Hematopoietic multipotent progenitor cell treated with erythropoietin and hydrocortisone succinate and interleukin-3 and kit ligand, for 6 days (in vitro differentiated cells): ENCODE results near the gene ARL14EPL.

Experiments used
- DNase-seq: peaks from one replicate; pipeline ENCODE4 v3.0.0-alpha.2; 2015

Gene ARL14EPL

DNA sequence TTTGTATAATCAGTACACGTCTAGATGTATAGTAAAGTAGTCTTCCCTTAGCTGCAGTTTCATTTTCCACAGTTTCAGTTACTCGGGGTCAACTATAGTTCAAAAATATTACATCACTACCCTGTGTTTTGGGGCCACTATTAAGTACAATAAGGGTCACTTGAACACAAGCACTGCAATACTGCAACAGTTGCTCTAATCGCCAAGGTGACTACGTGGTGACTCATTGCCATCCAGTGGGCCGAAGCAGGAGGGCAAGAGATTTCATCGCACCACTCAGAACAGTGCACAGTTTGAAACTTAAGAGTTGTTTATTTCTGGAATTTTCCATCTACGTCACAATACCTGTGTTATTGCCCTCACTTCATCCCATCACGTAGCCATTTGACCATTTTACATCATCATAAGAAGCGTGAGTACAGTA lies at the start of gene ARL14EPL:
ARL14EPL (plus strand) TSS at position 379 of the 424 bp plus-strand sequence. CDS start 18,994 bp downstream, outside the sequence.
- peak; percentile 8 for DNase-seq

DNA sequence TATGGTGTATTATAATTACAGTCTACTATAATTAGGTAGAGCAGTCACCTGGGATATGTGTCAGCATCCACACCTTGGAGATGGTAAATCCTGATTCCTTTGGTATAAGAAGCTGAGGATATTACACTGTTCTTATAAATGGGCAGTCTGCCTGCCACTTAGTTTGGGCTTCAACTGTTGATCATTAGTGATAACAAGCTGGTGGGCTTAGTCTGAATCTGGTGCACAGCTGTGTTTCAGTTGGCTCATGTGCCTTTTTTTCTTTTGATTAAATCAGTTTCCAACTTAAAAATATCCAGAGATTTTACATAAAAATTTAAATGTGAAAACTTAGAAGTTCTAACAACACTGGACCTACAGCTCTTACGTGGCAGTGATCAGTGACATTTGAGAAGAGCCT lies 48.8 kb upstream of the ARL14EPL start:
- DNase-seq: no peak

DNA sequence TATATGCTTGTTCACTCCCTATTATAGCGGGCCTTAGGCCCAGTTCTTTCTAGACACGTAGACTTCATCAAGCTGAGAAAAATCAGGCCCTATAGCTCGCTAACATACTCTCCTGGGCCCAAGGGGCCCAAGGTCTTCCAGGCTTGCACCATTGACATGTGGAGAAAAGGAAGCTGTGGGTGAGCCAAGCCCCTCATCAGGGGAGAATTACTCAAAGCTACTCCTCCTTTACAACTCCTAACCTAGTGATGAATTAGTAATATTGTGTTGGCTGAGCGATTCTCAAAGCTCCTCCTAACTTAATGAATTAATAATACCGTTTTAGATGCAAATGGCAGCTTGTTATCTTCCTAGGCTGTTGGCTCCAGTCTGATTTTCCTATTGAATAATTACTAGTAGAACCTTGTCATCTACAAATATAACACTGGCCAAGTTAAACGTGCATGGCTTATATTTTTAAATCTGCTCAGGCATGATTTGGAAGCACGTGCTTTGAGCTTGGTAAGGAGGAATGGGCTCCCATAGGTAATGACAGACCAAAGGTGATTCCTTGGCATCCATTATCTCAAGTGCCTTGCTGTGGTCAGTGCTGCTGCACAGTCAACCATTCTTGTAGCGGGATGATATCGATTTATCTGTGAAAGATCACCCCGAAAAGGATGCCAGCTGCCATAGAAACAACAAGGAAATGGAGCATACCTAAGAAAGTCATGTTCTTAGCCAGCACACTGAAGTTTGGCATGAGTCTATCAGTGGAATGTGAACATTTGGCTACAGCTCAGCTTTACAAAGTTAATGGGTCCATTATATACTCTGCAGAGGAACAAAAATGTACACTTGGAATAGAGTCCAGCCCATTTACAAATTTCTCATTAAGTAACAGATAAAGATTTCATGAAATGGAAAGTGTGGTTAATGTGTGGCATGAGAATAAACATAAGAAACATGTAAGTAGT lies 46.2 kb upstream of the ARL14EPL start:
- no peak for DNase-seq

DNA sequence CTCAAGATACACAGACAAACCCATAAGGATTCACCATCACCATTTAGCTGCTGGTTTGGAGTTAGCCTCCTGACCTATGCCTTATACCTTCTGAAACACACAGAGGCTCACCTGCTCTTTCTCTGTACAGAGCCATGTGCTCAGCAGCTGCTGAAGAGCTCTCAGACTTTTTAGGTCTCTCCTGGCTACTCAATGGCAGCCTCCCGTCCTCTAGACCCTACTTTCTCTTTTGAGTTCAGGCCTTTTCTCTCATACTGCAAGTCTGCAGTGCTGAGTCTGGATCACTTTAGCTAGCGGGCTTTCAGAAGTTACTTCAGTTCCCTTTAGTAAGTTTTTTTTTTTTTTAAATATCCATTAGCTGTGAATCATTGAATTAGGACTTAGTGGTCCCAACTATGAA lies 44.3 kb upstream of the ARL14EPL start:
- no peak for DNase-seq

DNA sequence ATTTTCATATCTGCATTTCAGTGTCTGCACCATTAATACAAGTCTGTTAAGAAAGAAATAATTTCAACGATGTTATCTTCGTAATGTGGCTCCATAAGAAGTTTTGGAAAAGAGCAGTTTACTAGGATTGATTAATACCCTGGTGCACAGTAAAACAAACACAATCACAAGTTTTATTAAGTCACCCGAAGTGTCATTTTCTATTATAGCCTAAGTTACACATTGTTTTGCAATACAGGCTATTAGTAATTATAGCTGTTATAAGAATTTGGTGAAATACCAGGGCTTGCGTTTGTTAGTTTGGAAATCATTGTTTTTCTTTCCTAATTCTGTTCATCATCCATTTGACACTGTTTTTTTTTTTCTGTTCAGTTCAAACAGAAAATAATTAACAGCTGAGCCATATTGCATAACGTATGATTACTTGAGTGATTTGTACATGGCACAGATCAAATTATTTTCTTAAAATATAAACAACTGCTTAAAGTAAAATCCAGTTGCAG lies 39.4 kb upstream of the ARL14EPL start:
- DNase-seq: no peak

DNA sequence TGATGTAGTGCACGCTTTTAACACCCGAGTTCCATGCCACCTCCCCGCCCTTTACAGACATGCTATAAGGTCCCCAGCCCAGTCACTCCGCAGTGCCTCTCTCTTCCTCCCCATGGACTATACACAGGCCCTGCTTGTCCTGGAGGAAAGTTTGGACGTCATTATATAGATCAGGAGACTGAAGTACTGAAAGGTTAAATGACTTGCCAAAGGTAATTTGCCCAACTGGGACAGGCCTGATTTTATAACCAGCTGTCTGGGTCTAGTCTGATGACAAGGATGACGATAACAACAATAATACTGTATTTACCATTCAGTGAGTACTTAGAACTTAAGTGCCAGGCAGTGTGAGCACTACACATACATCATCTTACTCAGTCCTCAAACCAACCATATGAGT lies 36.9 kb upstream of the ARL14EPL start:
- DNase-seq: no peak

DNA sequence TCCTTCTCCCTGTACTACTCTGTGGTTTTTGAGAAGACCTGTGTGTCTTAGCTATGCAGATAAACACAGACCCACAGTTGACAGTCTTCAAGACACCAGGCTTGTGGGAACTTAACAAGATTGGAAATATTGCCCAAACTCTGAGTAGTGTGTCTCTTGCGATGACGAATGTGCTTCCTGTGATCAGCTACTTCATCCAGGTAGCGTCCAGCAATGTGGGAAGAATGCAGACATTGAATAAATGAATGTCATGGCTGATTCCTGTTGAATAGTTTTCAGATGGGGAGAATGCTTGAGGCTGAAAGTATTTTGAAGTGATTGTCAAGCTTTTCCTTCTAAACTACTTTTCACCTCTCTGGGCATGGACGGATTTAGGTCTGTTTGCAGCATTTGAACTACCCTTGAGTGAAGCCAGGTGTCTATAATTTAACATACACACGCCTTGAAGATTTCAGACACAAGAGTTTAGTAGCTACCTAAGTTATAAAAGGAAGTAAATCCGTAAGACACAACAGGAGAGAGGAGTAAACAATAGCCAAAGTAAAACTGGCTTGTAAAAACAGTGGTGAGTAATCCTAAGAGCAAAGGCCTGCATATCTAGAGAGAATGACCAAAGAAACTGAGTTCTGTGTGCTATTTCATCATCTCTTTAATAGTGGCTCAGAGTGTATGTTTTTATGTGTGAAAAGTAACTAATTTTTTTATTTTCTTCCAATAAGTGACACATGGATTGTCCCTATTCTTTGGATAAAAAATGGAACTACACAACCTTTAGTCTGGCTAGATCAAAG lies 30.0 kb upstream of the ARL14EPL start:
- no peak for DNase-seq

DNA sequence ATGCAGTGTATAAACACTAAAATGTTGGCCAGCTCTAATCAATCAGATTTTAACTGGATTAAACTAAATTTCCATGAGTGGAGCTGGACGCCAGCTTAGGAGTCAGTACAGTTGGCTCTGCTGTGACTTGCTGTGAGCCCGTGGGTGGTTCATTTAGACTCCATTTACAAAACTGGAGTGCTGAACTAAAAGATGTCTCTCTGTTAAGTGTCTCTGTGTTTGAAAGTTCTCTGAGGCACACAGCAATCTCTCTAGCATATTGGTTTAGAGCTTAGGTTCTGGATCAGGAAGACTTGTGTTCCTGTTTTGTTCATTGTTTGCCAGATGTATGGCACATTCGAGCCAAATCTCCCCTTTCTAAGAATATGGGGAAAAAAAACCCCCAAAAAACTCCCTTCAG lies 28.0 kb upstream of the ARL14EPL start:
- DNase-seq: no peak

DNA sequence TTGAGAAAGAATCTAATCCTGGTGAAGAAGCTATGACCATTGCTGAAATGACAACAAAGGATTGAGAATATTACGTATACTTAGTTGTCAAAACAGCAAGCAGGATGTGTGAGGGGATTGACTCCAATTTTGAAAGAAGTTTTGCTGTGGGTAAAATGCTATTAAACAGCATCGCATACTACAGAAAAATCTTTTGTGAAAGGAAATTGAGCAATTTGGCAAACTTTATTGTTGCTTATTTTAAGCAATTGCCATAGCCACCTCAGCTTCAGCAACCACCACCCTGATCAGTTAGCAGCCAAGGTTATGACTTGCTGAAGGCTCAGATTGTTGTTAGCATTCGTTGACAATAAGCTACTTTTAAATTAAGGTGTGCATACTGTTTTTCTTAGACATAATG lies 22.5 kb upstream of the ARL14EPL start:
- DNase-seq: no peak

DNA sequence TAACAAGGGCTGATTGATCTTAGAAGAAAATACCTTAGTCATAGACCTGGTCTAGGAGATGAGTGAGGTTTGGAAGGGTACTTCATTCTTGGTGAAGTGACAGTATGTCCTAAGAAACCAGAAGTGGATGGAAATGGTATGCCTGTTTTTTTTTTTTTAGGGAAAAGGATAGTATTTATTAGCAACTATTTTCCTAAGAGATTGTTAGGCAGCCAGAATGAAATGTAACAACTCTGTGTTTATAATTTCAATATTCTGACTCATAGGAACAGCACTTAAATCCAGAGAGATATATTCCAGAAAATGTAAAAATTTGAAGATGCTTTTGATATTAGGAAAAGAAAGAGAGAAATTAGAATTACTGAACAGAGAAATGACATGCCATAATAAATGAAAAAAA lies 21.2 kb upstream of the ARL14EPL start:
- DNase-seq: no peak

DNA sequence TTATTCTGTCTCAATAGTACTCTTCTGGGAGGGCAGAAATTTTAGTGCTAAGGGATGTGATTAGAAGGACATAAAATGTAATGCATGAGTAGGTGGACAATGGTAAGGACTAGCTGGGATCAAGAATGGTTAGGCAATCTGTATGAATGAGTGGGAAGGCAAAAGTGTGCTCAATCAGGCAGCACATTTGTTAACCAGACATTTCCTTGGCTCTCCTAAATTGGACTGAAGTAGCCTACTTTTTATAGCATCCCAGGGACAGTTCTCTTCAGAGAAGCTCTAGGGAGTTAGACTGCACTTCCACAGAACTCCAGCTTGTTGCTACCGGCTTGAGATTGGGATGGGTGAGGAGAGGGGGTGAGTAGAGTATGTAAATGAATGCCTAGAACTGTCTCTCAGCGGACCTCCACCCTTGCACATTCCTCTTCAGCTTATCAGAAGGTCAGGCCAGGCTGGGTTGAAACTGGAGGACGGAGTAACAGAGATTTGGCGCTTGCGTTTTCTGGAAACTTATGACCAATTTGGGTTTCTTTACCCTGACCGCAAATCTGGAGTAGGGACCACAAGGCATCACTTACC lies 19.0 kb upstream of the ARL14EPL start:
- DNase-seq: no peak

DNA sequence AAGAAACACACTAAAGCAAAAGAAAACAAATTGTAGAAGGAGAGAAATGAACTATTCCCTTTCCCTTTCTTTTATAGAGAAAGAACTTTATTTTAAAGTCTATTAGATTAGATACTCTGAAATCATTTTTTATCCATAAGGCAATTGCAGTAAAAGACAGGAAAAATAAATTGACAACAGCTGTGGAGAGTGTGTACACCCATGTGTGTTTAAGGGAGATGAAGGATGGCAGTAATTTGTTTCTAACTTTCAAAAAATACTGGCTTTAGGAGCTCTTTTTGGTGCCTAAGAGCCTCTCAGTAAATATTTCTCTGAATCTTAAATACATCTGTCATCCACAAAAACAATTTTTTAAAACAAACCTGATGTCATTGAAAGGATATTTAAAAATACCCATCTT lies 18.3 kb upstream of the ARL14EPL start:
- DNase-seq: no peak

DNA sequence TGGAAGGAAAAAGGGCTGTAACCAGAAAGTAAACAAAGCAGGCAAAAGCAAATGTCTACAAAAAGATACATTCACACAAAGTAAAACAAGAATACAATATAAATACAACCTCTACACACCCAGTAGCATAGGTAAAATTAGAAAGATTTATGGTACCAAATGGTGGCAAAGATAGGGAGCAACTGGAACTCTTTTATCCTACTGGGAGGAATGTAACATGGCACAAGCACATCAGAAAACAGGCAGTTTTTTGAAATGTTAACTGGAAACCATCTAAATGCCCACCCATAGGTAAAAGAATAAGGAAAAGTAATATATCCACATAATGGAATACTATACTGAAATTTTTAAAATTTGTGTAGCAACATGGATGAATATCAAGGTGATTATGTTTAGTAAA lies 8.7 kb upstream of the ARL14EPL start:
- DNase-seq: no peak

DNA sequence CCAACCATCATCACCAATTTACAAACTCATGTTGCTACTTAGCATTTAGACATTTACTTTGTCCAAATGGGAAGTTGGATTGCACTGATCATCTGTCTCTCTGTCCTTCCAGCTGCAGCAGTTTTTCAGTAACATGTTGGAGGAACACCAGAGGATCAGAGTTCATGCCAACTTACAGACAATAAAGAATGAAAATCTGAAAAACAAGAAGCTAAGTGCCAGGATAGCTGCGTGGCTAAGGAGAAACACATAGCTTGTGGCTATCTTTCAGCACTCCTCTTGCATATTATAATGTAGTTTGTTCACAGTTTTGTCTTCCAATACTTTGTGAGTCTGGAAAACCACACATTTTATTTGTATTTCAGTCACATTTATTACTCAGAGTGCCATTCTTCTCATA lies 6.4 kb upstream of the ARL14EPL start:
- no peak for DNase-seq

DNA sequence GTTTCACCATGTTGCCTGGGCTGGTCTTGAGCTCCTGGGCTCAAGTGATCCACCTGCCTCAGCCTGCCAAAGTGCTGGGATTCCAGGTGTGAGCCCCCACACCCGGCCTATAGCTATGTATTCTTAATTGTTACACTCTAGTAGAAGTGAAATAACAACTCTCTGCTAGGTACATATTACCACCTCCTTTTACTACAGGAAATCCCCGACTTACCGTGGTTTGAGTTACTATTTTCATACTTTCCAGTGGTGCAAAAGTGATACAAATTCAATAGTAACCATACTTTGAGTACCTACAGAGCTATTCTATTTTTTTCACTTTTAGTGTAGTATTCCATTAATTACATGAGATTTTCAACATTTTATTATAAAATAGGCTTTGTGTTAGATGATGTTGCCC lies 719 bp downstream of the ARL14EPL start:
- DNase-seq: no peak

DNA sequence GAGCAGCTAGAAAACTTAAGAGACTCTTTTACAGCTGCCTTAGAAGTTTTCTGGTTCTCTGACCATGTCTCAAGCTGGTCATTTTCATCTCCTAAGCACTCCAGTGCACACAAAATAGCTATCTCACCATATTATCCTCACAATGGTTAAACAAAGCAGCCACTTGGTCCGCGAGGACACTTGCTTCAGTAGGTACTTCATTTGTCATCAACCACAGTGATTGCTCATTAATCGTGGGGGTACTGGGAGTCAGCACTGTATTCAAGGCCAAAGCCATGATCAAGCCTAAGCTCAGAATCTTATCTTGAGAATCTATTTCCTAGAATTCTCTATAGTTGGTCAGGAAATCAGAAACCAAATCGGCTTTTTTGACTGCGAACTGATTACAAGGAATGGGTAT lies 2.9 kb downstream of the ARL14EPL start:
- DNase-seq: no peak

DNA sequence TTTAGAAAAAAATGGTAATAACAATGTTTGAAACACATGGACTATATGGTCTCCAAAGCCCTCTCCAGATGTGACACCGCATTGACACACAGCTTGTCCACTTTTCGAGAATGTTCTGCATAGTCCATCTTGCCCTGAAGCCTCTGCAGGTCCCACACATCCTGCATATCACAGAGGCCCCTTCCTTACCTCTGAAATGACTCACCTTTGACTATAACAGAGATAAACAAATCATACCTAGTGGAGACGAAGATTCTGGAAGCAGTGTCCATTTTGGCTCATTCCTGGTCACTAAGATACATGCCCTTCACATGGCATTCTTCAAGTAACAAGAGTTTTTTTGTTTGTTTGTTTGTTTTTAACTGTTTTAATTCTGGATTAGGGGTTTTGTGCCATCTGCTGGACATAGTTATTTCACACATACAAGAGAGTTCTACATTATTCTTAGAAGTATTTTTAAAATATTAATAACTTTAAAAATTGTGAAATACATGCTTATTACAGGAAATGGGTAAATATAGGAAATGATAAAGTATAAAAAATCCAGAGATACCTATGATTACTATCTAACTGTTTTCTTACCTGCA lies 5.1 kb downstream of the ARL14EPL start:
- DNase-seq: no peak

DNA sequence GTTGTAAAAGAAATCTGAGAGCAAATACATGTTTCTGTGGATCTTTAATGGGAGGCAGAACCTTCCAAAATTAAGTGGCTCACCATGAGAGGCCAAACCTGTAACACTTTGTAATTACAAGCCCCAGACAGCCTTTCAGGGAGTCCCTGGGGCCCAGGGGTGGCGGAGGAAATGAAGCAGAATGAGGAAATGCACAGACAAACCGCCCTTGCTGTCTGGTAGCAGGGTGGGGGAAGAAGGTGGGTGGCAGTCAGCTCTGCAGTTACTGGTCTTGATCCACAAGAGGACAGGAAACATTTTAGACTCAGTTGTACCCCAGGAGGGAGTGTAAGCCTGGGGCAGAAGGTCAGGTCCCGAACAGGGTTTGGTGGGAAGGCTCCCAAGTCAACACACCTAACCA lies 6.5 kb downstream of the ARL14EPL start:
- DNase-seq: peak; percentile 18

DNA sequence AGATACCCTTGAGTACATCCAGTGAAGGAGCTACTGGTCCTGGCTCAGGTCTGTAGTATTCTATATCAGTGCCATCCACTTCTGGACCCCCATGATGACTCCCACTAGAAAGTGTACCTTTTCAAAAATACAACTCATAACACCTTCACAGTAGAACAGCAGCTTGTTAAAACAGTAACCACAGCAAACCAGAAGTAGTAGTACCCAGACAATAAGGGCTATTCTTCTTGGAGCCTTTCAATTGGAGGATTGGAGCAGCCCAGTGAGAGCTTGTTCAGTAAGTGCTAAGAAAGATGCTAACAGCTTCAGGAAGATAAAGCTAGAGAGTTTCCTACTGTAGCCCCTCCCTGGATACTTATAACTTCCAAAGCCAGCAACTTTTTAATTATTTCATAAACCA lies 10.1 kb downstream of the ARL14EPL start:
- DNase-seq: no peak

DNA sequence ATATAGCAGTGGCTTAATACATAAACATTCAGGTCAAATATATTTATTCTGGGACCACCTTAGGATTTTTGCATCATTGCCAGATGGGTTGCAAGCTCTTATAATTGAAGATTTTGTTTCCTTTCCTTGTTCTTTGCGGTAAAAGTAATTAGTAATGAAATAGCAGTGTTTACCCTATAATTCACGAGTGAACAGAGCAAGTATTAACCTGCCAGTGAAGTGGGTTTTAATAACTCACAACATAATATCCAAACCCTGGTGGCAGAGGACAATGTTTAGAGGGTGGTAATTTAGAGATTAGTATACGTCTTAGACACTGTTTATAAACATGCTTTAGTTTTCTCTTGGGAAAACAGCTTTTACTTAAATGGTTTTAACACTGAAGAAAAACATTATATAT lies 11.8 kb downstream of the ARL14EPL start:
- no peak for DNase-seq

DNA sequence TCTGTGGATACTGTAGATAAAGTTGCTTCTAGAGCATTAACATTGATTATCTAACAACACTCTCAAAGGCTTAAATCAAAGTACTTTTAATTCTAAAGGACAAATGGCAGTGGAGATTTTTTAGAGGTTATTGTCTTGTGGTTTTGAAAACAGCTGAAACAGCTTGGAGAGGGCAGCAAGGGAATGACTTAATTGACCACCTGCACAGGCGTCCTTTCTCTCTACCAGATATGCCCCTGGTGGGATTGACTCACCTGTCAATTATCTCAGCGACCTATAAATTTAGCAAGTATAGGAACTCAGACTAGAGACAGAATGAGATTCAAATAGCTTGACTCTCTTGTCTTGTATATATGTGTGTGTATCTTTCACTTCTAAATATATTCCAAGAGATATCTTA lies 13.5 kb downstream of the ARL14EPL start:
- DNase-seq: no peak

DNA sequence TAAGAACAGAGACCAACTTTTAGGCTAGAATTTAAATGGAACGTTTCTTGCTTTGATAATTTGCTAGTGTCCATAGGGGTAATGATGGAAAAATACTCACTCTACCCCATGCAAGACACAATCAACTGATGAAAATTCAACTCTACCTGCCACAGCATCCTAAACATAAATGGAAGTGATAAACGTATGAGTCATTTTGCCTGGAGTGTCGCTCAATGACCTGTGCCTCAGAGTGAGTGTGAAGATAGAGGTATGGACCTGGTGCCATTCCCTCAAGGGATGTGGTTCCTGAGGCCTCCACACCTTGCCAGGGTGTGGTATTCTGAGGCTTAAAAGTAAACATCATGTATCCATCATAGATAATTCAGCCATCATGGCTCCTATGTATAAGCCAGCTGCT lies 14.0 kb downstream of the ARL14EPL start:
- no peak for DNase-seq

DNA sequence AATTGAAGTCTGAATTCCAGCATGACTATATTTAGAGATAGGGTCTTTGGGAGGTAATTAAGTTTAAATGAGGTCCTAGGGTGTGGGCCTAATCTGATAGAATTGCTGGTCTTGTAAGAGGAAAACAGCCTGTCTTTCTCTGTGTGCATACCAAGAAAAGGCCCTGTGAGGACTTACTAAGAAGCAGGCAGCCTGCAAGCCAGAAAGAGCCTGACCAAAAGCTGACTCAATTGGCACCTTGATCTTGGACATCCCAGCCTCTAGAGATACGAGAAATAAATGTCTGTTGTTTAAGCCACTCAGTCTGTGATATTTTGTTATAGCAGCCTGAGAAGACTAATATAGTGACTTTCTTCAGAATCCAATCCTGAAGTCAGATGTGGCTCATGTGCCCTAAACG lies 14.6 kb downstream of the ARL14EPL start:
- no peak for DNase-seq
